Astrocyte of the hippocampus (primary cell): ENCODE data around the gene CAB39.
"Not testable (repeated sequence)": the region's sequence is repeated elsewhere in the genome, so short reads cannot be mapped to it uniquely, and the experiment has no call there.

Experiments used
- DNase-seq: peaks from one replicate; pipeline ENCODE4 v3.0.0; 2011; ENCODE audit warnings: low read depth, low spot score

The CAB39 gene

GRCh38 chr2:230714136-230714480 lies 1.5 kb downstream of the CAB39 start:
- DNase-seq = peak; percentile 75

DNA sequence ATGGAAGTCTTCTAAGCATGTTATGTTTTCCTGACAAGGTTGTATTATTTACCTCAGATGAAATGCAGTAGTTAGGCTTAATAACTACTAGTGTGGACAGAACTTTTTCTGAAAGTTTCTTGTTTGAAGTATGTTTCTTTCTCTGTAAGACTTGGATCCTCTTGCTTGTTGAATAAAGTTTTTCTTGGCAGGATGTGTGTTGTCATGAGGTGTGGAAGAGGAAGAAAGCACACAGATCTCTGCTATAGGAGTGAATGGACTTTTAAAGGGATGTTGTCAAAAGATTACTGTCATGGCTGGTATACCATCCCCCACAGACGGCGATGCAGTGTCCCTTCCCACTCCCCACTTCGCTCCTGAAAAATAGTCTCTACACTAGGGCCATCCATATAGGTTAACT lies 2.6 kb downstream of the CAB39 start:
- peak; percentile 40 for DNase-seq

- no peak for DNase-seq
Observed at GRCh38 chr2:230716588-230716987, 3.9 kb downstream of the CAB39 start.

- peak; percentile 64 for DNase-seq
Observed at GRCh38 chr2:230717600-230717999, 5.0 kb downstream of the CAB39 start.

- DNase-seq = no peak
Observed at GRCh38 chr2:230719340-230719739, 6.7 kb downstream of the CAB39 start.

DNA sequence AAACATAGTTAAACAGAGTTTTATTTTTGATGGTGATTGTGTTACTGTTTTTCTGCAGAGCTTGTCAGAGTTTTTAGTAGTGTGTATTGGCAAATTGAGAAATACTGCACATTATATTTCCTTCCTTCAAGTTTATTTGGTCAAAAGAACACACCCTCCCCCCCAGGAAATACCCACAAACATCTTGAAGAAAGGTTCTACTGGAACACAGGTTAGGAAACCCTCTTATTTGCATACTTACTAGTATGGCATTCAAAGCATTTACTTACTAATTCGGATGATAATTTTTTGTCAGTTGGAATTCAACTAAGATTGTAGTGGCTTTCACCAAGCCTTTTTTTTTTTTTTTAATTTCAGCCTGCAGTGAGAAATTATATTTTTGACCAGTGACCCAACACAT lies 9.1 kb downstream of the CAB39 start:
- DNase-seq = peak; percentile 36

DNA sequence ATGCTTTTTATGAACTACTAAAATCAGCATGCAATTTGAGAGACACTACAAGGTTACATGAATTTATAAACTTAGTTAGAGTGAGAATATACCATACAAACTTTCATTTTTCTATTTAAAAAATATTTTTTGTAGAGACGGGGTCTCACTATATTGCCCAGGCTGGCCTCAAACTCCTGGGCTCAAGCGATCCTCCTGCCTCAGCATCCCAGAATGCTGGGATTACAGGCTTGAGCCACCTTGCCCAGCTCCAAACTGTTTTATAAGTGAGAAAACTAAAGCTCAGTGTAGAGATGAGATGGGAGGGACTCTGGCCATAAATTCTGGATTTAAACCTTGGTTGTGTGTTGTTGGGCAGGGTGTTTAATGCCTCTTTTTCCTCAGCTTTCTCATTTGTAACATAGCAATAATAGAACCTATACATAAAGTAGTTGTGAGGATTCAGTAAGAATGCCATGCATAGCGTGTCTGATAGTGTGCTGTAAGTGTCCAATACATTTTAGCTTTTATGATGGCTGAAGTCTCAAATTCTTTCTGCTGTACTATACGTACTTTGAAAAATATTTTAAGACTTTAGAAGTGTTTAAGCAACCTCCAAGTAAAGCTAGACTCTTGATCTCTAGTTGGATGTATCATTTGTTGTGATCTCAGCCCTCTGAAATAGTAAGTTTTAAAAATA lies 9.7 kb downstream of the CAB39 start:
- DNase-seq = no peak

DNA sequence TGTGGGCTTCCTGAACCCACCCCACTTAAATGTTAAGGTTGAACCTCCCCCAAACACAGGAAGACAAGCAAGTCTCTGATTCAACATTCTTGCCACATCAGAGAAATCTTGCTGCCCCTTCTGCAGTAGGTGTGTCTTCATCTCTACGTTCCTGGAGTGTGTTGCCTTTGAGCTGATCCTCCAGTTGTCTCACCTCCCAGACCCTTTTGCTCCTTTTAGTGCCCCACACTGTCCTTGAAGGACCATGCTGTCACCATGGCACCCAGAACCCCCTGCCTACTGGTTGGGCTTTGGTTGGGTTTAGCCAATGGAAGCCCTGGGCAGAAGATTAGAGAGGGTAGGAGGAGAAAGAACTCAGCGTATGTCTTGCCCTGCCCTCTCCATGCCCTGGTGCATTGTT lies 10.7 kb downstream of the CAB39 start:
- DNase-seq = no peak

DNA sequence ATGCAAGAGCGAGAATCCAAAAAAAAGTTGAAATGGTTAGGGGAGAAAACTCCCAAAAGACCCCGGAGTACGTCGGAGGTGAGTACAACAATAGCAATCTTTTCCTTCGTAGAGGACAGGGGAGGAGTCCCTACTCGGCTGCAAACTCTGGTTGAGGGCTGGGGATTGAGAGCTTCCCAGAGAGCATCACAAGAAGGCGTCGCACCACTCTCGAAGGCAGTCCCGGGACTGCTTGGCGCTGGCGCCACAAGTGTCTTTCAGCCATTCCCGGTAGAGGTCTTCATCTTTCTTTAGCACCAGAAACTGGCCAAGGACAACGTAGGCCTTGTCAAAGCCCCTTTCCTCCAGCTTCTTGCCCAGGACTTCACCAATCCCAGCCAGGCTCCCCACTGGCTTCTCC lies 12.3 kb downstream of the CAB39 start:
- DNase-seq = not testable (repeated sequence)

GRCh38 chr2:230731512-230731911 lies 18.9 kb downstream of the CAB39 start:
- DNase-seq = no peak

GRCh38 chr2:230732914-230733401 lies 20.3 kb downstream of the CAB39 start:
- DNase-seq = no peak

GRCh38 chr2:230734247-230735175 lies 21.9 kb downstream of the CAB39 start:
- DNase-seq = no peak

DNA sequence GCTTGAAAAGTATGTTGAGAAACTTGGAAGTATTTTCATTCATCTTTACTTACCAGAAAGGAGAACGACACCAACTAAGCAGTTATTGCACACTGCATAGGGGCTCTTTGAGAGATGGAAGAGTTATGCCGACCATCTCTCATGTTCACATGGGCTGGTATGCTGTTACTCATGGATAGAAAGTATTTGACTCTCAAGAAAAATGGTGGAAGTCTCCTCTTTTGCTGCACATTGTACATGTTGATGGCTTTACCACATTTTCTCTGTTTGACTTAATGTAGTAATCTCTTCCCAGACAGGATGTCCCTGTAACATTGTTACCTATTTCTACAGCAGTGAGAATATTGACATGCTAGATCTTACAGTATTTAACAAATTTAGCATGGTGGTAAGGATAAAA lies 23.2 kb downstream of the CAB39 start:
- DNase-seq = no peak

DNA sequence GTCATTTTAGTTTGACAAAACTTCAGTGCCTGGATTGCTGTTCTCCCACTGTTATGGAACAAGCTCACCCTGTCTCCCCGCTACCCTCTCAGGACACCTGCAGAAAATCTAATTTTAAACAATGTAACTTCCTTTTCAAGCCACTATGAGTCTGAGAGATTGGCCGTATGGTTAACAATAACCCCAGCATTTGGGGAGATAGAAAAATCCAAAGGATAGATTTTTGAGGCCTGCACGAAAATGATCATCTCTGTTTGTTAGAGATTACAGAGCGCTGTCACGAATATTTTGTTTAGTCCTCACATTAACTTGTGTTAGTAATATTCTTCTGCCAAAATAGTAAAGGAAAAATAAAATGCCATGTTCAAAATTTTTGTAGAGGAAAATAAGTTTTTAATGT lies 24.7 kb downstream of the CAB39 start:
- no peak for DNase-seq

DNA sequence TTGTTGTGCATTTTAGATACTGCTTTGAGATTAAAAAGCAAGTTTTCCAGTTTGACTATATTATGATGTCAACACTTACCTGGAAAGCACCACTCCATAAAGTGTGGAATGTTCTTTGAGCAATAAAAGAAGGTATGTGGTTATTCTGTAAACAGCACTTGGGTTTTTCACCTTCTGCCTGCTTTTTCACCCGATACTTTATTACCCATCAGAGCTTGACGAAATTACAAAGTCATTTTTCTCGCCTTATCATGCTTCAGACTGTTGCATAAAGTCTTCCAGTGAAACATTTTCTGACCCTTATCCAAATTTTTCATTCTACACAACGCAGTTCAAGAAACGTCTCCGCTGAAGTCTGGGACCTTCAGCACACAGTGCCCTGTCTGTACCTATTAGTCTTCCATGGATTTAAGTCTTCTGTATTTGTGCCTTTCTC lies 25.2 kb downstream of the CAB39 start:
- no peak for DNase-seq

- peak; percentile 91 for DNase-seq
Observed at GRCh38 chr2:230738391-230738811, 25.8 kb downstream of the CAB39 start.

DNA sequence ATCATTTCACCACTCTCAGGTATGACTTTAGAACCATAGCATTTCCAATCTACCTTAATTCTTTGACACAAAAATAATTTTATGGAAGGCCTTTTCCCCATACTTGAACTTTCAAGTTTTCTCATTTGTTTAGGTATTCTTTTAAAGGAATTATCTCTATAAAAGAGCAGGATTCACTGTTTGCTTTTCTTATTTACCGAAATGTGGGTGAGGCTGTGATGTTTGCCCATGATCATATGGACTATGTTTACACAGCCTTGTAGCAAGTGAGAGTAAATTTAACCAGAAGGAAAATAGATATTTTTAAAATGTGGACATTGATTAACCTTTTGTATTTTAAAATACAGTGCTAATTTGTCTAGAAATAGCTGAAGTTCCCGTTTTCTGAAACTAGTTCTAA lies 26.3 kb downstream of the CAB39 start:
- DNase-seq = no peak

DNA sequence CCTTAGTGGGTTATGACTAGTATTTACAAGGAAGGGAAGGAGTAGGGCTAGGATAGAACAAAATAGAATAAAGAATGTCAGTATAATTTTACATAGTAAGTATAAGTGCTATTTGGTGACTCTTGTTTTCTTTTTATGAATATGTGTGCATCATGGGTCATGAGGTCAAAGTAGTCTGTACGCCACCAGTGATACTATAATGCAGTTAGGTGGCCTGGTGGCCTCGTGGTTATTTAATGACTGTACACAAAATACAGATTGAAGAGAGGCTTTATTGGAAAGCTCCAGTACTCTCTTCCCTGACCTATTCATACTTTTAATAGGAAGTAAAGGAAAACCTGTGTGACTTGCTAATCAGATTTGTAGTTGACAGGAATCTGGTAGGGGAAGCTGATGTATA lies 27.3 kb downstream of the CAB39 start:
- DNase-seq = no peak

GRCh38 chr2:230742781-230743180 lies 30.1 kb downstream of the CAB39 start:
- DNase-seq = no peak

DNA sequence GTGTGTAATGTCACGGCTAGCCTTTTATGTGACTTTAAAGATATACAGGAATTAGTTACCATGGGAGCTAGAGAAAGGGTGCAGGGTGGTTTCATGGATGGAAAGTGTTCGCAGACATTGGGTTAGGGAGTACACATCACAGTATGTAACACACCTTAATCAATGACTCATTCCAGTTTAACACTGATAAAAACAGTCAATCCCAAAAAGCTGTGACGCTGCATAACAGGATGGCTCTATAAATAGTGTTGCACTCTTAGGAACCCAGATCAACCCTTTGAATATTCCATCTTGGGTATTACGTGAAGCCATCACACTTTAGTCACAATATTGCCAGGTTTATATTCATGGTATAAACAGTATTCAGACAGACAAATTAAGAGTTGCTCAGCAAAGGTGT lies 33.6 kb downstream of the CAB39 start:
- no peak for DNase-seq

DNA sequence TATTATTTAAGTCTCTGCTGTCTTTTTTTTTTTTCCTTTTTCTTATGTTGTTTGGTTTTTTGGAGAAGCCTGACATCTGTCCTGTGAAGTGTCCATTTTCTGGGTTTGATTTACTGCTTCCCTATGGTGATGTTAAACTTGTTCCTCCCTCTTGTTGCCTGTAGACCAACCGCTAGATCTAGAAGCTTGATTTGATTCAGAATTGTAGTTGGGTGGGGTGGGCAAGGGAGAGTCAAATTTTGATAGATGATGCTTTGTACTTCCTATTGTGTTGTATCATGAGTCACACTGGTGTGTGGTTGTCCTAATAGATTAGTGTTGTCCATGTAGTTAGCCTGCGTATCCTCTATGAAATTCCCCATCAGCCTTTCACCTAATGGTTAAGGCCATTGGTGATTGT lies 35.4 kb downstream of the CAB39 start:
- DNase-seq = no peak

GRCh38 chr2:230749111-230749510 lies 36.5 kb downstream of the CAB39 start:
- peak; percentile 34 for DNase-seq

DNA sequence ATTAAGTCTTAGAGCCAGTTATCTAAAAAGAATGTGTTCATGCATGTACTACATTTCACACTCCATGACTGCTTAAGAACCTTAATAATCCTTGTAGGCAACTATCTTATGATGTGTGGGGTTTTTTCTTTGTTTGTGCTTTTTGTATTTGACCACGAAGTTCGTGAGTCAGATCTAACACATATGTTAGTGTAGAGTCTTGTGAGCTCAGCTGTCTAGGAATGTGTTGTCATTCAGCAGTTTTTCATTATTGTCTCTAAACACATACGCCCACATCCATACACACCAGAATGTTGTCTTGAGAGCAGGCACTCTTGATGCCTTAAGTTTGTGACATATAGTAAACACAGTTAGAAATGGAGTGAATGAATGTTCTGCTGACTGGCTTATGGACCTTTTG lies 38.4 kb downstream of the CAB39 start:
- peak; percentile 34 for DNase-seq
